ENCODE results near the gene ANKRD52.

GRCh38 chr12:56190695-56191155 is 67.5 kb downstream of the ANKRD52 start:
- no peak for TF ChIP-seq REST (IDR thresholded peaks at IDR 0.05; ENCODE audit: low read depth)
- no peak for TF ChIP-seq CTCF (IDR thresholded peaks at IDR 0.05 in 2 of 3, conservative IDR thresholded peaks at IDR 0.05 in 1 of 3; ENCODE audit: borderline replicate concordance in 1 of 3, insufficient read depth in 1 of 3, low read depth in 2 of 3, low read length in 2 of 3)
- no peak for TF ChIP-seq RAD21 (IDR thresholded peaks at IDR 0.05; ENCODE audit: low read depth)
- no peak for TF ChIP-seq POLR2AphosphoS5 (IDR thresholded peaks at IDR 0.05; ENCODE audit: low read depth, low read length)
- TF ChIP-seq ZNF274 (IDR thresholded peaks at IDR 0.05; ENCODE audit: low read depth, low read length), result no peak
- no peak for TF ChIP-seq POLR2A (IDR thresholded peaks at IDR 0.05; ENCODE audit: borderline replicate concordance, extremely low read depth, insufficient read depth, insufficient read length)
- TF ChIP-seq SIN3A (IDR thresholded peaks at IDR 0.05; ENCODE audit: low read depth), result no peak
- no peak for TF ChIP-seq EGR1 (IDR thresholded peaks at IDR 0.05; ENCODE audit: low read depth)

Measured in HCT116 (cell line).